Breast epithelium (tissue), 4 donors: ENCODE data around the gene RTN1. TPM values are rescaled to one million over a fixed set of nuclear protein-coding genes. Genes with fewer than 3 reads are reported as not detected.

Experiments
- DNase-seq, 2 donors: peaks; one replicate each; pipeline ENCODE4 v3.0.0-alpha.2; 2019; ENCODE audit warnings: low spot score in 2 of 2
- H3K27ac ChIP-seq, 2 donors: fragments of 200-600 bp; sonication (generic) in 1 of 2; one replicate each; pipeline ENCODE4 v1.5.1; 2016 to 2019; ENCODE audit warnings: mild to moderate bottlenecking in 1 of 2
- H3K27me3 ChIP-seq, 2 donors: fragments of 200-600 bp; sonication (generic) in 1 of 2; one replicate each; pipeline versions ENCODE4 v1.5.1 to v1.6.0; 2017 to 2019; ENCODE audit warnings: control low read depth in 1 of 2, mild to moderate bottlenecking in 1 of 2
- H3K36me3 ChIP-seq: fragments of 200-600 bp; one replicate; pipeline ENCODE4 v1.5.1; 2019
- H3K4me1 ChIP-seq, 2 donors: fragments of 200-600 bp; sonication (generic); one replicate each; pipeline ENCODE4 v1.5.1; 2016 to 2019; ENCODE audit warnings: control low read depth in 1 of 2
- H3K4me3 ChIP-seq, 3 donors: fragments of 200-600 bp; sonication (generic); 1 replicate in 2 of 3; 2 replicates in 1 of 3; pipeline ENCODE4 v1.5.1; 2016 to 2019; ENCODE audit warnings: mild to moderate bottlenecking in 3 of 3, moderate library complexity in 2 of 3
- H3K9me3 ChIP-seq, 2 donors: fragments of 200-600 bp; sonication (generic) in 1 of 2; one replicate each; pipeline ENCODE4 v1.5.1; 2016 to 2019; ENCODE audit warnings: control low read depth in 1 of 2
- POLR2A ChIP-seq: fragments of 450-650 bp; IDR thresholded peaks from one replicate; pipeline ENCODE4 v1.6.1; 2016; ENCODE audit warnings: antibody characterized with exemption, mild to moderate bottlenecking, moderate library complexity
- POLR2AphosphoS5 ChIP-seq, 3 donors: sonication (generic); formaldehyde crosslinking; IDR thresholded peaks; one replicate each; pipeline ENCODE4 v1.6.1; 2017; ENCODE audit warnings: antibody characterized with exemption in 3 of 3
- intact Hi-C: fragments of 100-400 bp; cut with DNase I; formaldehyde crosslinking; loops from one replicate; pipeline ENCODE4 v1.15.1; 2023; ENCODE audit warnings: low total_unique reads
- total RNA-seq, 3 donors: library from RNA; depleted of rRNA; stranded (reverse); fragments of >200 nt; gene quantifications; one replicate each; pipeline ENCODE4 v1.1.0, GENCODE V29; 2016
- TF ChIP-seq, protein P1 (sequence below), 3 donors: fragments of 450-650 bp; IDR thresholded peaks; one replicate each; pipeline ENCODE4 v1.5.1; 2016 to 2017; ENCODE audit warnings: antibody characterized with exemption in 3 of 3, mild to moderate bottlenecking in 3 of 3, moderate library complexity in 3 of 3

The RTN1 gene
- total RNA-seq, 3 donors from 2014 or later, result 10.8 to 44.5 (median 17.7) TPM

- no peaks in the 10 kb centered on the region for H3K4me1 ChIP-seq
- no peak for DNase-seq
- intact Hi-C loops, result no loop called here
- H3K27ac ChIP-seq, result no peak overlapping the region
- no peaks in the 10 kb centered on the region for H3K9me3 ChIP-seq
- TF ChIP-seq POLR2AphosphoS5 (IDR thresholded peaks at IDR 0.05) (no peak), POLR2A (no peak)
- TF ChIP-seq, protein P1, sequence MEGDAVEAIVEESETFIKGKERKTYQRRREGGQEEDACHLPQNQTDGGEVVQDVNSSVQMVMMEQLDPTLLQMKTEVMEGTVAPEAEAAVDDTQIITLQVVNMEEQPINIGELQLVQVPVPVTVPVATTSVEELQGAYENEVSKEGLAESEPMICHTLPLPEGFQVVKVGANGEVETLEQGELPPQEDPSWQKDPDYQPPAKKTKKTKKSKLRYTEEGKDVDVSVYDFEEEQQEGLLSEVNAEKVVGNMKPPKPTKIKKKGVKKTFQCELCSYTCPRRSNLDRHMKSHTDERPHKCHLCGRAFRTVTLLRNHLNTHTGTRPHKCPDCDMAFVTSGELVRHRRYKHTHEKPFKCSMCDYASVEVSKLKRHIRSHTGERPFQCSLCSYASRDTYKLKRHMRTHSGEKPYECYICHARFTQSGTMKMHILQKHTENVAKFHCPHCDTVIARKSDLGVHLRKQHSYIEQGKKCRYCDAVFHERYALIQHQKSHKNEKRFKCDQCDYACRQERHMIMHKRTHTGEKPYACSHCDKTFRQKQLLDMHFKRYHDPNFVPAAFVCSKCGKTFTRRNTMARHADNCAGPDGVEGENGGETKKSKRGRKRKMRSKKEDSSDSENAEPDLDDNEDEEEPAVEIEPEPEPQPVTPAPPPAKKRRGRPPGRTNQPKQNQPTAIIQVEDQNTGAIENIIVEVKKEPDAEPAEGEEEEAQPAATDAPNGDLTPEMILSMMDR (IDR thresholded peaks at IDR 0.05), result no peak
- H3K27me3 ChIP-seq, result no peaks in the 10 kb centered on the region
- no peak overlapping the region for H3K4me3 ChIP-seq
- no peaks in the 10 kb centered on the region for H3K36me3 ChIP-seq
These were observed 39.4 kb downstream of the RTN1 start for GRCh38 chr14:59831121-59831730.

- DNase-seq, result no peak
- TF ChIP-seq, protein P1 (IDR thresholded peaks at IDR 0.05), result no peak
- no peak for TF ChIP-seq POLR2A
- TF ChIP-seq POLR2AphosphoS5 (IDR thresholded peaks at IDR 0.05), result no peak
- H3K9me3 ChIP-seq, result no peaks in the 10 kb centered on the region
- no peaks in the 10 kb centered on the region for H3K4me1 ChIP-seq
- H3K36me3 ChIP-seq, result no peaks in the 10 kb centered on the region
- H3K27ac ChIP-seq, result no peak overlapping the region
- no peak overlapping the region for H3K4me3 ChIP-seq
- intact Hi-C loops, result no loop called here
- no peaks in the 10 kb centered on the region for H3K27me3 ChIP-seq
These were observed 40.2 kb downstream of the RTN1 start for GRCh38 chr14:59830338-59830734.

- no peaks in the 10 kb centered on the region for H3K9me3 ChIP-seq
- no peaks in the 10 kb centered on the region for H3K4me1 ChIP-seq
- H3K27ac ChIP-seq, result no peak overlapping the region
- no peak overlapping the region for H3K4me3 ChIP-seq
- DNase-seq, result no peak
- no peaks in the 10 kb centered on the region for H3K36me3 ChIP-seq
- intact Hi-C loops, result loop anchor here (10.0 kb wide), 1 partner anchor 865 kb away; no protein-coding TSS in a partner anchor
- TF ChIP-seq POLR2A (no peak), POLR2AphosphoS5 (IDR thresholded peaks at IDR 0.05) (no peak)
- TF ChIP-seq, protein P1 (IDR thresholded peaks at IDR 0.05), result no peak
- no peaks in the 10 kb centered on the region for H3K27me3 ChIP-seq
These were observed 40.9 kb downstream of the RTN1 start for GRCh38 chr14:59829469-59830337.

DNA sequence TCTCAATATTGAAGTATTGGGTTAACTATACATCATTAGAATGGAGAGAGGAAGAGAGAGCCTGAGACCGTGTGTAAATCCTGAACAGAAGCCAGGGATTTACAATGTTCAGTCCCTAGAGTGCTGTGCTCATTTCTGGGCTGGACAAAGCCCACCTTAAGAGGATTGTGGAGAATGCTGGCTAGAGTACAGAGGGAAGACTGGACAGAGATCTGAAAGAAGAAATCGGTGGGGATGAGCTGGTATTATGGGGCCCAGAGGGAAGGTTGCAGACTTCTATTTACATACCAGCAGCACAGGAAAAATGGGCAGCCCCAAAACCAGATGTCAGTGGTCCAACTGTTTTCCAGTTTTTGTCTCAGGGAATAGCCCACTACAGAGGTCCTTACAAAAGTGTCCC is 42.3 kb downstream of the RTN1 start:
- H3K4me1 ChIP-seq, result no peaks in the 10 kb centered on the region
- no peak for DNase-seq
- intact Hi-C loops, result loop anchor here (10.0 kb wide), 1 partner anchor 867 kb away; no protein-coding TSS in a partner anchor
- H3K27ac ChIP-seq, result no peak overlapping the region
- TF ChIP-seq, protein P1 (IDR thresholded peaks at IDR 0.05), result no peak
- TF ChIP-seq POLR2A (no peak), POLR2AphosphoS5 (IDR thresholded peaks at IDR 0.05) (no peak)
- no peaks in the 10 kb centered on the region for H3K27me3 ChIP-seq
- no peak overlapping the region for H3K4me3 ChIP-seq
- no peaks in the 10 kb centered on the region for H3K36me3 ChIP-seq
- H3K9me3 ChIP-seq, result no peaks in the 10 kb centered on the region

- TF ChIP-seq, protein P1 (IDR thresholded peaks at IDR 0.05), result no peak
- TF ChIP-seq POLR2A (no peak), POLR2AphosphoS5 (IDR thresholded peaks at IDR 0.05) (no peak)
These were observed 43.2 kb downstream of the RTN1 start for GRCh38 chr14:59827401-59827800.

More at GRCh38 chr14:59827401-59827800, 43.2 kb downstream of the RTN1 start:
- Histone ChIP-seq H3K4me1 (no peaks in the 10 kb centered on the region), H3K4me3 (no peak overlapping the region), H3K27me3 (no peaks in the 10 kb centered on the region), H3K36me3 (no peaks in the 10 kb centered on the region), H3K27ac (no peak overlapping the region), H3K9me3 (no peaks in the 10 kb centered on the region)
- no peak for DNase-seq
- intact Hi-C loops, result loop anchor here (10.0 kb wide), 1 partner anchor 867 kb away; no protein-coding TSS in a partner anchor
